Endodermal cell (in vitro differentiated cells): ENCODE results near the gene PLEKHA6. TPM values are rescaled to one million over a fixed set of nuclear protein-coding genes. Genes with fewer than 3 reads are reported as not detected.

Source experiments
- DNase-seq: peaks from one replicate; pipeline ENCODE4 v3.0.0-alpha.2; 2017
- H3K27ac ChIP-seq: 2 replicates; pipeline ENCODE4 v1.5.1; 2013; ENCODE audit warnings: mild to moderate bottlenecking, low read depth, low read length, moderate library complexity
- H3K27me3 ChIP-seq: 2 replicates; pipeline ENCODE4 v1.6.1; 2013; ENCODE audit warnings: mild to moderate bottlenecking, low read length, moderate library complexity; ENCODE audit not compliant: insufficient read depth, control insufficient read depth, poor library complexity, severe bottlenecking
- H3K36me3 ChIP-seq: 2 replicates; pipeline ENCODE4 v1.7.0; 2013; ENCODE audit warnings: mild to moderate bottlenecking, low read length, moderate library complexity; ENCODE audit not compliant: control insufficient read depth, insufficient read depth
- H3K4me1 ChIP-seq: one replicate; pipeline ENCODE4 v1.7.0; 2013; ENCODE audit warnings: low read length; ENCODE audit not compliant: control insufficient read depth, insufficient read depth
- H3K4me3 ChIP-seq: 2 replicates; pipeline ENCODE4 v1.5.1; 2013; ENCODE audit warnings: mild to moderate bottlenecking, low read length, moderate library complexity
- H3K9ac ChIP-seq: 2 replicates; pipeline ENCODE4 v1.6.1; 2013; ENCODE audit warnings: mild to moderate bottlenecking, low read length, moderate library complexity; ENCODE audit not compliant: poor library complexity, severe bottlenecking; ENCODE audit errors: extremely low read depth
- H3K9me3 ChIP-seq: 2 replicates; pipeline ENCODE4 v1.6.1; 2013; ENCODE audit warnings: mild to moderate bottlenecking, low read length, moderate library complexity; ENCODE audit not compliant: control insufficient read depth
- H3K27ac Mint-ChIP-seq: 2 replicates; pipeline ENCODE4 v1.8.0; 2020; ENCODE audit warnings: mixed read lengths
- H3K27me3 Mint-ChIP-seq: 2 replicates; pipeline ENCODE4 v1.8.0; 2021; ENCODE audit warnings: mild to moderate bottlenecking, mixed read lengths; ENCODE audit not compliant: insufficient read depth
- H3K36me3 Mint-ChIP-seq: 2 replicates; pipeline ENCODE4 v1.8.0; 2020; ENCODE audit warnings: low read depth, mixed read lengths
- H3K4me1 Mint-ChIP-seq: 2 replicates; pipeline ENCODE4 v1.8.0; 2020; ENCODE audit warnings: mixed read lengths
- H3K4me3 Mint-ChIP-seq: 2 replicates; pipeline ENCODE4 v1.8.0; 2020; ENCODE audit warnings: mild to moderate bottlenecking, moderate library complexity, mixed read lengths
- H3K9me3 Mint-ChIP-seq: 2 replicates; pipeline ENCODE4 v1.8.0; 2020; ENCODE audit warnings: mild to moderate bottlenecking, mixed read lengths
- WGBS, 2 experiments: methylation state at CpG; one replicate each; pipeline versions ENCODE4 v1.1.5 to v1.1.7; 2013; ENCODE audit warnings: missing lambda C conversion rate in 2 of 2, mixed read lengths in 1 of 2; ENCODE audit not compliant: insufficient coverage in 1 of 2, insufficient read length in 1 of 2; 5-methylcytosine and 5-hydroxymethylcytosine counted together
- total RNA-seq, 2 donors: library from RNA; stranded (reverse); fragmentation: NEBNext Ultra II Directional in 1 of 2; extraction: Animal tissue kit (Norgen Biotek cat#: 25700) in 1 of 2; gene quantifications; 2 replicates in 1 of 2; 3 replicates in 1 of 2; pipeline ENCODE4 v1.2.1, GENCODE V29; 2021
- TF ChIP-seq, protein P1 (sequence below): fragments of 200-600 bp; sonication (generic); conservative IDR thresholded peaks from 2 replicates; pipeline ENCODE4 v1.5.0; 2021; ENCODE audit warnings: antibody characterized with exemption, mild to moderate bottlenecking

PLEKHA6 gene
- total RNA-seq, 2 donors from 2014 or later: 37.0 to 43.3 TPM

DNA sequence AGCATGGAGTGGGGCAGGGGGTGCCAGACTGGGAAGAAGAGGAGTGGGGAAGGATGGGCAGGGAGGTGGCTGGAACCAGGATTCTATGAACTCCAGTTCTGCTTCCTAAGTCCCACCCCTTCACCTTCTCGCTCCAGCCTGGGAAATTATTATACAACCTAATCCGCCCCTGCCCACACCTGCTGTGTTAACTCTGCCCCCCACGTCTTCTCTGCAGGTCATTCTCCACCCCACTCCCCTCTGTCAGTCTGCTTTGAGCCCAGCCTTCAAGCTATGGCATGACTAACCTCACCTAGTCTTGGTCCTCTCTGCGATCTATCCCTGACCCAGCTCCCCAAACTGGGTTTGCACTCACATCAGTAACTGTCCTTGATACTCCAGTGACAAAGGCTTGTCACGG is 99.9 kb downstream of the PLEKHA6 start:
- Mint-ChIP-seq H3K9me3 (no peaks in the 10 kb centered on the region), H3K27ac (no peak overlapping the region), H3K4me1 (peaks cover 36% of the 10 kb centered on the region), H3K27me3 (no peaks in the 10 kb centered on the region), H3K4me3 (no peak overlapping the region), H3K36me3 (peaks cover 86% of the 10 kb centered on the region)
- Histone ChIP-seq H3K27me3 (no peaks in the 10 kb centered on the region), H3K4me1 (peaks cover 4% of the 10 kb centered on the region), H3K9me3 (no peaks in the 10 kb centered on the region), H3K36me3 (peaks cover 19% of the 10 kb centered on the region), H3K27ac (no peak overlapping the region), H3K4me3 (no peak overlapping the region), H3K9ac (no peak overlapping the region)
- TF ChIP-seq, protein P1, sequence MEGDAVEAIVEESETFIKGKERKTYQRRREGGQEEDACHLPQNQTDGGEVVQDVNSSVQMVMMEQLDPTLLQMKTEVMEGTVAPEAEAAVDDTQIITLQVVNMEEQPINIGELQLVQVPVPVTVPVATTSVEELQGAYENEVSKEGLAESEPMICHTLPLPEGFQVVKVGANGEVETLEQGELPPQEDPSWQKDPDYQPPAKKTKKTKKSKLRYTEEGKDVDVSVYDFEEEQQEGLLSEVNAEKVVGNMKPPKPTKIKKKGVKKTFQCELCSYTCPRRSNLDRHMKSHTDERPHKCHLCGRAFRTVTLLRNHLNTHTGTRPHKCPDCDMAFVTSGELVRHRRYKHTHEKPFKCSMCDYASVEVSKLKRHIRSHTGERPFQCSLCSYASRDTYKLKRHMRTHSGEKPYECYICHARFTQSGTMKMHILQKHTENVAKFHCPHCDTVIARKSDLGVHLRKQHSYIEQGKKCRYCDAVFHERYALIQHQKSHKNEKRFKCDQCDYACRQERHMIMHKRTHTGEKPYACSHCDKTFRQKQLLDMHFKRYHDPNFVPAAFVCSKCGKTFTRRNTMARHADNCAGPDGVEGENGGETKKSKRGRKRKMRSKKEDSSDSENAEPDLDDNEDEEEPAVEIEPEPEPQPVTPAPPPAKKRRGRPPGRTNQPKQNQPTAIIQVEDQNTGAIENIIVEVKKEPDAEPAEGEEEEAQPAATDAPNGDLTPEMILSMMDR: no peak
- 88 to 100% methylated on average over 3 to 5 of the region's 5 CpGs for WGBS, 2 experiments
- DNase-seq: no peak

DNA sequence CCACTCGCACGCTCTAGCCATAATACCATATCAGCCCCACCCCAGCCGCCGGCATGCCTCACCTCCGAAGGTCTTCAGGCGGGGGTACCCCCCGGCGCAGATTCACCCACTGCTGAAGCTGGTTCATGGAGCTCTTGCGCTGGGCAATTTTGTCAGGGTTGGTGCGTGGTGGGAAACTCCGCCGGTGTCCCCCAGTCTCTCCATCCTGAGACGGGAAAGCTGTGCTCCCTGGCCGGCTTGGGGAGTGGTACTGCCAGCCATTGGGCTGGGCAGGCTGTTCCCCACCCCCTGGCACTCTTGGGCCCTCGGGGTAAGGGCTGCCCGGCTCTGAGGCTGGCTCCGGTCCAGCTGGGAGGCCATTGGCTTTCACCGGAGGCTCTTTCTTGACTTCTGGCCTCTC is 100.5 kb downstream of the PLEKHA6 start:
- Histone ChIP-seq H3K36me3 (peaks cover 19% of the 10 kb centered on the region), H3K27ac (no peak overlapping the region), H3K4me3 (no peak overlapping the region), H3K9me3 (no peaks in the 10 kb centered on the region), H3K4me1 (peaks cover 7% of the 10 kb centered on the region), H3K9ac (no peak overlapping the region), H3K27me3 (no peaks in the 10 kb centered on the region)
- H3K36me3 Mint-ChIP-seq: peaks cover 80% of the 10 kb centered on the region
- H3K4me1 Mint-ChIP-seq: peaks cover 36% of the 10 kb centered on the region
- WGBS, 2 experiments: 90 to 93% methylated on average over 10 to 18 of the region's 18 CpGs
- TF ChIP-seq, protein P1: no peak
- no peaks in the 10 kb centered on the region for H3K27me3 Mint-ChIP-seq
- no peak overlapping the region for H3K4me3 Mint-ChIP-seq
- no peaks in the 10 kb centered on the region for H3K9me3 Mint-ChIP-seq
- no peak for DNase-seq
- no peak overlapping the region for H3K27ac Mint-ChIP-seq

DNA sequence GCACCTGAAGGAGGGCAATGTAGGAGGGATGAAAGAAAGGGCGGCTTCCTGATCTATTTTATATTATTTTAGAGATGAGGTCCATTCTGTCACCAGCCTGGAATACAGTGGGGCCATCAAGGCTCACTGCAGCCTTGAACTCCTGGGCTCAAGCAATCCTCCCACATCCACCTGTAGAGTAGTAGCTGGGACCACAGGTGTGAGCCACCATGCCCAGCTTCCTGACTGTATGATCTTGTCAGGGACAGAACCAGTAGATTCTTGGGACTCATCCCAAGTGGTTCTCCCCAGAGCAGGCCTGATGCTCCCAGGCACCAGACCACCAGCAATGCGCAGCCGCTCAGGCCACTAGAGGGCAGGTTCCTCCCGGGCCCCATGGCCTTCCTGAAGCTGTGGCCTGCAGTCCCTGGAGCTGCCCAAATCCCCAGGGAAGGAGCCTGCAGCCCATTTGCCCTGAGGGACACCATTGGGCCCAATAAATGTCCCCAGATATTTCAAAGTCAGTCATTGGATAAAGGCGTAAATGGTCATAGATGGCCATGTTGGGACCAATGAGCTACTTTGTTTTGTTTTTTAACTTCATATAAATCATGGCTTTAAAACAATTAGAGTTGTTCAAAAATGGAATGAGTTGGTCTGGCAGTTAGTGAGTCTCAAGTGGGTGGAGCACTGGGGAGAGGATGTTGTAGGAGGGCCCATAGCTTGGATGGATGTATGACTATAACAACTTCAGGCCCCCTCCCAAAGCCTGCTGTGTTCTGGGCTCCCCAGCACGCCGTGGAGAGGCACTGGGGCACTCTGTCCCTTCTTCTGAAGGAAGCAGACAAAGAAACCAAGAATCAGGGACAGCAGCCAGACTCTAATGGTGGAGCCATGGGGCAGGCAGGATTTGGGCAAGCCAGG is 101.3 kb downstream of the PLEKHA6 start:
- no peaks in the 10 kb centered on the region for H3K27me3 Mint-ChIP-seq

More for the DNA sequence above, 101.3 kb downstream of the PLEKHA6 start:
- no peak overlapping the region for H3K9ac ChIP-seq
- H3K27me3 ChIP-seq: no peaks in the 10 kb centered on the region
- H3K36me3 Mint-ChIP-seq: peaks cover 73% of the 10 kb centered on the region
- TF ChIP-seq, protein P1: peak; percentile 95
- H3K9me3 ChIP-seq: no peaks in the 10 kb centered on the region
- H3K9me3 Mint-ChIP-seq: no peaks in the 10 kb centered on the region
- WGBS, 2 experiments: 54 to 55% methylated on average over 5 to 7 of the region's 7 CpGs
- H3K27ac Mint-ChIP-seq: no peak overlapping the region
- H3K4me1 Mint-ChIP-seq: peaks cover 29% of the 10 kb centered on the region
- H3K4me3 Mint-ChIP-seq: no peak overlapping the region
- peaks cover 7% of the 10 kb centered on the region for H3K4me1 ChIP-seq
- H3K27ac ChIP-seq: no peak overlapping the region
- peak; percentile 94 for DNase-seq
- H3K36me3 ChIP-seq: peaks cover 14% of the 10 kb centered on the region
- no peak overlapping the region for H3K4me3 ChIP-seq
